EH (cell line): Measurements from ENCODE around the gene DLG2.
A peak's percentile ranks its signal among the peaks of the same experiment; 100 is the strongest.
"Not testable (repeated sequence)": the region's sequence is repeated elsewhere in the genome, so short reads cannot be mapped to it uniquely, and the experiment has no call there.

Experiments
- DNase-seq: peaks from one replicate; pipeline ENCODE4 v3.0.0-alpha.2; 2015; ENCODE audit warnings: low read depth

DLG2 gene

DNA sequence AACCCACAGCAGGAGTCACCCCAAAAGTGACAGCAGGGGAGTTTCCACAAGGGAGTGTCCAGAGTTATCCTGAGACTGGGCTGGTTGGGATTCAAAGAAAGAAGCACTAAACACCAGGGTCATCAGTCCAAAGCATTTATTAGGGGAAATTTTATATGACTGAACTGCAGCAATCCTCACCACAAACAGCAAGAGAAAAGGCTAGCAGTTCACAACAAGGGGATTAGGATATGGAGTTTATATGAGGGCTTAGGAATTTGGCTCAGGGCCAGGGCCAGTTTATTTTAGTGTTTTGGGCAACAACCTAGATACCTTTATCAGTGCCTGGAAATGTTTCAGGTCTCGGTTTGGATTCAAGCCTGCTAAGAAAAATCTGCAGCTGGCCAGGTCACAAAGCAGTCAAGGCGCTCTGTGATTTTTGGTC, 16.1 kb upstream of the DLG2 start:
- DNase-seq = no peak

DNA sequence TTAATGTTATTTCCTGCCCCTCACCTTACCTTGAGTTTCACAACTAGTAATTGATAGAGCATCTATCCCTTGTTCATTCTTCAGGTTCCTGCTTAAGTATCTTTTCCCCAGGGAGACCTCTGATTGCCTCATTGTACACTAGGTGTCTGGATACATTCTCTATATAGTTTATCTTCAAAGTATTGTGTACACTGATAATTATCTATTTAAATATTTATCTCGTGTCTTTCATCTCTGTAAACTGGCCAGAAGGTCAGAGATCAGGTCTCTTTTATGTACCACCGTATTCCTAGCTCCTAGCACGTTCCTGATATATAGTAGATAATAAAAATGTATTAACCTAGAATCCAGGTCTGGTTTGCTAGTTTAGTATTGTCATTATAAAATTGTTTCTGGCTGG, 7.6 kb upstream of the DLG2 start:
- DNase-seq = no peak

DNA sequence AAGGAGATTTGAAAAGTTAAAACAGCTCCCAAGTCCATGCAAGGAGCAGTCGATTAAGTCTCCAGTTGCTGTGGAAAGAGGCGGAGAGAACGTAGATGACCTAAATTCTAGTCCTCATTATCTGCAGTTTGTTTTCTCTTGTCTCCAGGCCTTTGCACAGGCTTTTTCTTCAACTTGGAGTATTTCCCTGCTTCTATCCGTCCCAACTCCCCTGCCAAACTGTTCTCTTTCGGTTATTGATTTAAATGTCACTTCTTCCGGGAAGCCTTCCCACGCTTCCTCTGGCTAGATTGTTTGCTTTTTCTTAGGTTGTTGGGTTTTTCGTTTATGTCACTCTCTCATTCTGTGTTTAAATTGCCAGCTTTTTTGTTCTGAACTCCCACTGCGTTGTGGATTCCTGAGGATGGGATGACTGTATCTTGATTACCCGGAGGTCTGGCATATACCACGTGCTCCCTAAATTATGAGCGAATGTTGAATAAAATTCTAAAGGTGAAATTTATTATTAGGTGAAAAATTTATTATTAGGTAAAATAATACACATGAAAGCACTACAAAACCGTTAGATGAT, 1.7 kb upstream of the DLG2 start:
- no peak for DNase-seq

DNA sequence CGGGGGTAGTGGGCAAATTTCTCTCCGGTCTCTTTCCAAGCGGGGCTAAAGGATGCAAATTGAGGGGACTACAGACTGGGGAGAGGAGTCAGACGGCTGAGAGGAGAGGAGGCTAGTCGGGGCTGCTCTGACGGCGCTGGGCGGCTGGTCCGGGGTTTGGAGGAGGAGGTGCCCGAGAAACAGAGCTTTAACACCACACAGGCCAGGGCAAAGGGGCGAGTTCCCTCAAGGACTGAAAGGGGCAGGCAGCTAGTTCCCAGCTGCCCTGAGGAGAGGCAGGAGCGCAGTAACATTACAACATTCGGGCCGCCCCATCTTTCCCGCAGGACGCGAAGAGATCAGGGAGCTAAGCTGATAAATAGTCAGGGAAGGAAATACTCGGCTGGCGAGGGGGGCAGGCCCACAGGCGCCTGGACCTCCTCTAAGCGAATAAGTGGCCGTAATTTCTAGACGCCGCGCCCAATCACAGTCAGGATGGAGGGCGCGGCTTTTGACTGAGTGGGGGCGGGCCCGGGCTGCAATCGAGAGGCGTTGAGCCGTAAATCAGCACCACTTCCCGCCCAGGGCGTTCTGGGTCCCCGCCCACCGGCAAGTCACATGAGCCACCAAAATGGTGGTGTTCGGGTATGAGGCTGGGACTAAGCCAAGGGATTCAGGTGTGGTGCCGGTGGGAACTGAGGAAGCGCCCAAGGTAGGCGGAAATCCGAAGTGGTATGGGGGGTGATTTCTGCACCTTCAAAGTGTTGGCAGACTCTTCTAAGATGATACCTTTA, 1.0 kb upstream of the DLG2 start, which contains the start of gene TMEM126B:
Gene TMEM126B, plus strand, starts transcription at position 596 of the 773 bp plus-strand sequence. Its CDS starts 15 bp downstream, at position 611.
- DNase-seq = peak; percentile 98

DNA sequence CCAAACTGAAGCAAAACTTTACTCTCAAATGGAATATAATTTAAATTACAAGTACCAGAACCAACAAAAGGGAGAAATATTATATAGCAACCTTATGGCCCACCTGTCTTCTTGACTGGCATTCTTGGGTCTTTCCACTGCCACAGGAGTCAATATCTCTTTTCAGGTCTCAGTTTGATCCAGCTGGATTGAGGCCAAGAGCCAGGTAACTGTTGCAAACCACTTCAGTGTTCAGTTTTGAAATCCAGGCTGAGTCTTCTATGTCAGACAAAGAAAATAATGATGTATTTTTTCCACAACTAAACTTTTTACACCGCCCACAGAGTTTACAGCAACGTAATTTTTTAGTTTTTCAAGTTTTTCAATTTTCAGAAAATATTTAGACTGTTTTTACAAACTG, 648 bp downstream of the DLG2 start:
- DNase-seq = no peak

DNA sequence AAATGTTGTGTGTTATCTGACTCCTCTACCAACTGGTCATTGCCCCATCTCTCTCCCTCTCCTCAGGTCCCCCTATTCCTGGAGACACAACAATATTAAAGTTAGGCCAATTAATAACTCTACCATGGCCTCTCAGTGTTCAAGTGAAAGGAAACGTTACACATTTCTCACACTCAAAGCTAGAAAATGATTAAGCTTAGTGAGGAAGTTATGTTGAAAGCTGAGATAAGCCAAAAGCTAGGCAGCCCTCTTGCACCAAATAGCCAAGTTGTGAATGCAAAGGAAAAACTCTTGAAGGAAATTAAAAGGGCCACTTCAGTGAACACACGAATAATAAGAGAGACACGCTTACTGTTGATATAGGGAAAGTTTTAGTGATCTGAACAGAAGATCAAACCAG, 6.9 kb downstream of the DLG2 start:
- DNase-seq = no peak

DNA sequence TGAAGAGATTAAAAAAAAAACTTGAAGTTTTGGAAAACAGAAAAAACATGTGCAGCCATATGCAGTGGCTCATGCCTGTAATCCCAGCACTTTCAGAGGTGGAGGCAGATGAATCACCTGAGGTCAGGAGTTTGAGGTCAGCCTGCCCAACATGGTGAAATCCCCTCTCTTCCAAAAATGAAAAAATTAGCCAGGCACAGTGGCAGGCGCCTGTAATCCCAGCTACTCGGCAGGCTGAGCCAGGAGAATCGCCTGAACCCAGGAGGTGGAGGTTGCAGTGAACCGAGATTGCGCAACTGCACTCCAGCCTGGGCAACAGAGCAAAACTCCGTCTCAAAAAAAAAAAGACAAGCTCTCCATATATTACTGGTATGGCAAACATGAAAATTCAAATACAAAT, 7.6 kb downstream of the DLG2 start:
- DNase-seq = no peak

DNA sequence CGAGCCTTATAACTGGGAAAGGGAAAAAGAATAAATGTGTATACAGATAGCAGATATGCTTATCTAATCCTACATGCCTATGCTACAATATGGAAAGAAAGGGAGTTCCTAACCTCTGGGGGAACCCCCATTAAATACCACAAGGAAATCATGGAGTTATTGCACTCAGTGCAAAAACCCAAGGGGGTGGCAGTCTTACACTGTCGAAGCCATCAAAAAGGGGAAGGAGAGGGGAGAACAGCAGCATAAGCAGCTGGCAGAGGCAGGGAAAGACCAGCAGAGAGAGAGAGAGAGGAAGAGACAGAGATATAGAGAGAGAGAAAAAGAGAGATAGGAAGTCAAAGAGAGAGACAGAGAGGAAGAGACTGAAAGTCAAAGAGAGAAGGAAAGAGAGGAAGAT, 15.5 kb downstream of the DLG2 start:
- DNase-seq = not testable (repeated sequence)

DNA sequence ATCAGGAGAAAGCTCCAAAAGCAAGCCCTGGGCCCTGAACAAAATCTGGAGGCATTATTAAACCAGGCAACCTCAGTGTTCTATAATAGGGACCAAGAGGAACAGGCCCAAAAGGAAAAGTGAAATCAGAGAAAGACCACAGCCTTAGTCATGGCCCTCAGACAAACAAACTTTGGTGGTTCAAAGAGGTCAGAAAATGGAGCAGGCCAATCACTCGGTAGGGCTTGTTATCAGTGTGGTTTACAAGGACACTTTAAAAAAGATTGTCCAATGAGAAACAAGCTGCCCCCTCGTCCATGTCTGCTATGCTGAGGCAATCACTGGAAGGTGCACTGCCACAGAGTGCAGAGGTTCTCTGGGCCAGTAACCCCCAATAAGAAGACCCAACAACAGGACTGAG, 17.9 kb downstream of the DLG2 start:
- not testable (repeated sequence) for DNase-seq

DNA sequence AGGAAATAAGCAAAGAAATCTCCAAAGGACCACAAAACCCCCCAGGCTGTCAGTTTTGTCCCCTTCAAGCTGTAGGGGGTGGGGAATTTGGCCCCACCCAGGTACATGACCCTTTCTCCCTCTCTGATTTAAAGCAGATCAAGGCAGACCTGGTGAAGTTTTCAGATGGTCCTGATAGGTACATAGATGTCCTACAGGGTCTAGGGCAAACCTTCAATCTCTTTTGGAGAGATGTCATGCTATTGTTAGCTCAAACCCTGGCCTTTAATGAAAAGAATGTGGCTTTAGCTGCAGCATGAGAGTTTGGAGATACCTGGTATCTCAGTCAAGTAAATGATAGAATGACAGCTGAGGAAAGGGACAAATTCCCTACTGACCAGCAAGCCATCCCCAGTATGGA, 18.5 kb downstream of the DLG2 start:
- DNase-seq = not testable (repeated sequence)

DNA sequence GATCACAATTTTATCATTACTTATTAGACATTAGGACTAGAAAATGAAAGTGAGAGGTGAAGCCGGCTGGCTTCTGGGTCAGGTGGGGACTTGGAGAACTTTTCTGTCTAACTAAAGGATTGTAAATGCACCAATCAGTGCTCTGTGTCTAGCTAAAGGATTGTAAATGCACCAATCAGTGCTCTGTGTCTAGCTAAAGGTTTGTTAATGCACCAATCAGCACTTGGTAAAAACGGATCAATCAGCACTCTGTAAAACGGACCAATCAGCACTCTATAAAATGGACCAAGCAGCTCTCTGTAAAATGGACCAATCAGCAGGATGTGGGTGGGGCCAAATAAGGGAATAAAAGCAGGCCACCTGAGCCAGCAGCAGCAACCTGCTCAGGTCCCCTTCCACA, 20.9 kb downstream of the DLG2 start:
- not testable (repeated sequence) for DNase-seq

DNA sequence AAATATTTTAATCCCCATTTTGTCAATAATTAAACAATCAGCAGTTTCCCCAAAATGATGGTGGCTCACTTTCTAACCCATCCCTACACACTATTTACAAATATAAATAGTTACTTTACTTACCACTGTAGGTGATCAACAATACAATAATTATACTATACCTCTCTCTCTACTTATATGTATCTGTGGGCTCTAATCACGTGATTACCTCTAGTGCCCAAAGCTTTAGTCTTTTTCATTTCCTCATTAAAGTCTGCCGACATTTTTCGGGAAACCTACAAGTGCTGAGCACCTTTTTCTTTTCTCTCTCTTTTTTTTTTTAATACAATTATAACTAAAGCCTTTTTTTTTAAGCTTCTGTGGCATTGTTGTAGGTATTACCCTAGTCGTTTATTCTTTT, 23.9 kb downstream of the DLG2 start:
- DNase-seq = no peak

DNA sequence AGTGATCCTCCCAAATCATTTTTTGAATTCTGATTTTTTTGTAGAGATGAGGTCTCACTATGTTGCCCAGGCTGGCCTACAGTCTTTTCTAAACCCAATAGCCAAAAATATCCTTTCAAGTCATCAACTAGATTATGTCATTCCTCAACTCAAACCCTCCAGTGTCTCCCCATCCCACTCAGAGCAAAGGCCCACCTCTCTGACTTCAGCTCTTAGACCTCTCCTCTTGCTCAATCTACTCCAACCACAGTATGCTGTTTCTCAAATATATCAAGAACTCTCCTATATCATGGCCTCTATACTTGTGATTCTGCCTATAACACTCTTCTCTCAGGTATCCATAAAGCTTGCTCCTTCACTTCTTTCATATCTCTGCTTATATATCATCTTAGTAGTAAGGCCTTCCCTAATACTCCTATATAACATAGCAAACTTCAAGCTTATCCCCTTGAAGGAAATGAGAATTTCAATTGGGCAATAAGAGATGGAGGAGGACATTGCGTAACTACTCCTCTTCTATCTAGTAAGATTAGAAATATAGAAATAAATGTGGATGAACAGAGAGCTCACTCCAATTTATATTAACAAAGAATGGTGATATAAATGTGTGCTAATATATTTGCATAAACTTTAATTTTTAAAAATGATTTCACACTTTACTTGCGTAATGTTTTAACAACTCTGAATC, 24.5 kb downstream of the DLG2 start:
- DNase-seq = no peak

DNA sequence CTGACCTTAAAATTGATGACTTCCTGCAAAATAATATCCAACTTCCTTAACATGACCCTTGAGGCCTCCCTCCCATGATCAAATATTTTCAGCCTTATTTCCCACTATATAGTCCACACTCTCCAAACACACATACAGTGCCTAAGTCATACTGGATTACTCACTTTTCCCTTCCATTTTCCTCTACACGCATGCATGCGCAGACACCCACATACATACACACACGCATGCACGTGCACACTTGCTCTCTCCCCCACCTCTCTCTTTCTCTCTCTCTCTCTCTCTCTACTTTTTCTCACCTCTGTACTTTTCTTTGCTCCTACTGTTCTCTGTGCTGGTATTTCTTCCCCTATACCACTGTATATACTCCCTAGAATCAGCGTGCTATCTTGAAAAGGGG, 28.1 kb downstream of the DLG2 start:
- no peak for DNase-seq

DNA sequence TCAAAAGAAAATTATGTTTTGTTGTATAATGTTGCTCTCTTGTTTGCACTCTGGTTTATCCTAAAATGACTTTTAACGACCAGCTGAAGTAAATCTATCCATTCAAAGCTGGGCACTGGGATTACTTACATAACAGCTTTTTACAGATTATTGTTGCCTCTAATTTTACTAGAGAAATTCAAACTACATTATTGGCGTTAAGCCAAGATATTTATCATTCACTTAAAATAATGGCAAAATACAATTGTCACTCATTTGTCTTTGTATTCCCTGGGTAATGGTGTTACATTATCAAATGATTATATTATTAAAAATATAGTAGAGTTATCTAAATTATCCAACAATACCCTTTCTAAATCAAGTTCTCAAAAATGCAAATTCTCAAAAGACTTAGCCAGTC, 30.3 kb downstream of the DLG2 start:
- no peak for DNase-seq

DNA sequence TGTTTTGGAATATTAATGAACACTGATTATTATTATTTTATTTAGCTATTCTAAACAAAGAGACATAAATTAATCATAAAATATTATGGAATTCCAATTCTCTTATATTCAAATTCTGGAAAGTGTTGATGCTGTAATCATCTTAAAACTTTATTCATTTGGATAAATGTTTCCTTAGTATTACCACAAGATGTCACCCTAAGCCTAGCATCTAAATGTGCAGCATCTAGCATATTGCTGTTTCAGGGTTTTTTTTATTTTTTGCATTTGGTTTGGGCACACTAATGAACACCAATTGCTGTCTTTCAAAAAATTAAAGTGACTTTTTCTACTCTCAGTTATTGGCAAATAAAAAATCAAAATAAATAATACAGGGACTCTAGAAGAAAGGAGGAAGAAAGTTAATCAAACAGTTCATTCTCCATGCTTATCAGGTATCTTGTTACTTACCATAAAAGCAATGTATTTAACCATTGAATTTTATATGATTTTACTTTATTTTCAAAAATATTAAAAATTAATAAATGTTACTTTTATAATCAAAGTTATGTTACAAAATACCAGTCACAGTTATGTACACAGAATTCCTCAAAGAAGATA, 31.8 kb downstream of the DLG2 start:
- DNase-seq = peak; percentile 65

DNA sequence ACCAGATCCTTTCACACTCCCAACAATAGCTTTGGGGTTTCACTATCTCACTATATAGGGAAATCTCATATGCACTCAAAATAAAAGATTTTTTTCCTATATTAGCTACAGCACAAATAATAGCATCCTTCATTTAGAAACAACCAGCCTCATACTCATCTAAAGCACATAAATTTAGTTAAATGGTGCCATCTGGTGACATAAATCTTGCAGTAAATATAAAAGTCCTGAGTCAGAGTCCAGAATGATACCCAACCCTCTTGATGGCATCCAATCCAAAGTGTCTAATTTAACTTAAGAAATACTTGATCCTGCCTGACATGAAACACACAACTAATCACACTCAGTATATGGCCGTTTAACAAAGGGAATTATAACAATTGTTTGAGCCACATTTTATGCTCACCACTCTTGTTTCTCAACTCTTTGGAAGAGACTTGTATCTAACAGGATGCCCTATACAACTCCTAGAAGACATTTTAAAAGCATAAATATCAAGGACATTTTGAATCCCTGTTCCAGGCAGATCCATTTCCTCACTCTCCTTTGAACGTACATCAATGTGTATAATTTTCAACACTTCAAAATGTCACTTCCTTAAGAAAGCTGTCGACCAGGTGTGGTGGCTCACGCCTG, 36.2 kb downstream of the DLG2 start:
- peak; percentile 59 for DNase-seq

DNA sequence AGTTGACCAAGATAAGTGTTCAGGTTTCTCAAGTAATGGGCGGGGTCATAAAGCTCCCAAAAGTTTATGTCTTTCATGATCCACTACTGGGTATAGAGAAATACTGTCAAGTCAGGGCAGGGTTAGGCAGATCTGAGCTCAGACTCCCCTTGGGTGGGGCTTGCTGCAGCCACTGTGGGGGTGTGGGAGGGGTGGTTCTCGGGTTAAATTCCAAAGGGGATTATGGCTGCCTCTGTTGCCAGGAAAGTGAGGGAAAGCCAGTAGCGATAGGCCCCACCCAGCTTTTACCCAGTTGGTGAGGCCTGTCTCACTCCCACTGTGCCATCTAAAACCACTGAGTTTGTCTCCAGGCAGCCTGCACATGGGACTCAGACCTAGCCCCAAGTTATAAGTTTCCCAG, 37.8 kb downstream of the DLG2 start:
- no peak for DNase-seq

DNA sequence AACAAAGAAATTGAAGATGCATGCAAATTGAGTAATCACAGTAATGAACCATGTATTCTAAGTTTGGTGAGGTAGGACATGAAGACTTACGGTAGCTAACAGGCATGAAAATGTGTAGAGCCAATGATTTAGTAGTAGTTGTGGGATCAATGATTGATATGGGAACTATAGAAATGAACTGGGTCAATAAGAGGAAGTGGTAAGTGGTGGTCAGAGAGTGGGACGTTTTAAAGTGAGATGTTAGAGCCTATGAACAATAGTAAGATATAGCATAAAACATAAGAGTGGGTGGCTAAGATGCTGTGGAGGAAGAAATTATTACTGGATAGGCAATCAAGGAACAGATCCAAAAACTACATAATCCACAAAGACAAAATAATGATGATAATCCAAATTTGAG, 45.0 kb downstream of the DLG2 start:
- no peak for DNase-seq

DNA sequence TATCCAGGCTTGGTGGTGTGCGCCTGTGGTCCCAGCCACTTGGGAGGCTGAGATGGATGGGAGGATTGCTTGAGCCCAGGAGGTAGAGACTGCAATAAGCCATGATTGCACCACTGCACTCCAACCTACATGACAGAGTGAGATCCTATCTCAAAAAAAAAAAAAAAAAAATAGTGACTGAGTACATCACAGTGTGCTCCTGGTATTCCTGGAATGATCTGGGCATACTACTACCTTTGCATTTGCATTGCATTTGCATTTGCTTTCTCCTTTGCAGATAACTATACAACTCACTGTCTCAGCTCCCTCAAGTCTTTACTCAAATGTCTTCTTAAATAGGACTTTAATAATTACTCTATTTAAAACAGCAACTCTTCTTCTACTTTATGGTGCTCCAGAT, 51.8 kb downstream of the DLG2 start:
- DNase-seq = no peak

DNA sequence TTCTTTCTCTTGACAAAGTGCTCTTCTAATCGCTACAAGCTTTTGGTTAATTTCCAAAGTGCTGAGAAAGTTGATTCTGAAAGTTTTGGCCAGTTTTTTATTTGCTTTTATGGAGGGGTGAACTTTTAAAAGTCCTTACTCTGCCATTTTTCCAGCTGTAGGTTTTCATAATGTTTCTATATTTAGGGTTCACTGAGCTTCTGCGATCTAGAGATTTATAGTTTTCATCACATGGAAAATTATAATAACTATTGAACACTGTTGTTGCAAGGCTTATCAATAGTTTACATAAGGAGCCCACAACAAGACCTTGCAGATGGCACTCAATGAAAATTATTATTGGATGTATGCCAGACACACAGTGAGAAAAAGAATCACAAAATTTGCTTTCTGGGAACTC, 55.1 kb downstream of the DLG2 start:
- DNase-seq = no peak

DNA sequence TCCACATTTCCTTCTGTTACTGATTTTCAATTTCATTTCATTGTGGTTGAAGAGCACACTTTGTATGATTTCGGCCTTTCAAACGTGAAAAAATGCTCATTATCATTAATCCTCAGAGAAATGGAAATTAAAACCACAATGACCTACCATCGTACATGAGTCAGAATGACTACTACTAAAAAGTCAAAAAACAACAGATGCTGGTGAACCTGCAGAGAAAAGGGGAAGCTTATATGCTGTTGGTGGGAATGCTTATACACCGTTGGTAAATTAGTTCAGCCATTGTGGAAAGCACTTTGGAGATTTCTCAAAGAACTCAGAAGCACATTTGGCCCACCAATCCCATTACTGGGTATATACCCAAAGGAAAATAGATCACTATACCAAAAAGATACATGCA, 57.6 kb downstream of the DLG2 start:
- DNase-seq = no peak
